Activated CD4-positive, alpha-beta T cell treated with anti-CD3 and anti-CD28 coated beads, Interleukin-10, Interleukin-2, amounts not matched to agents 100 ng/mL and 50 ng/mL, durations not matched to agents 16 hours and 8 hours (primary cell): ENCODE data around the gene PAK1IP1.
"Not testable (repeated sequence)": the region's sequence is repeated elsewhere in the genome, so short reads cannot be mapped to it uniquely, and the experiment has no call there.

ENCODE experiments used
- DNase-seq: peaks from one replicate; pipeline ENCODE4 v3.0.0-alpha.2; 2020

The PAK1IP1 gene

DNA sequence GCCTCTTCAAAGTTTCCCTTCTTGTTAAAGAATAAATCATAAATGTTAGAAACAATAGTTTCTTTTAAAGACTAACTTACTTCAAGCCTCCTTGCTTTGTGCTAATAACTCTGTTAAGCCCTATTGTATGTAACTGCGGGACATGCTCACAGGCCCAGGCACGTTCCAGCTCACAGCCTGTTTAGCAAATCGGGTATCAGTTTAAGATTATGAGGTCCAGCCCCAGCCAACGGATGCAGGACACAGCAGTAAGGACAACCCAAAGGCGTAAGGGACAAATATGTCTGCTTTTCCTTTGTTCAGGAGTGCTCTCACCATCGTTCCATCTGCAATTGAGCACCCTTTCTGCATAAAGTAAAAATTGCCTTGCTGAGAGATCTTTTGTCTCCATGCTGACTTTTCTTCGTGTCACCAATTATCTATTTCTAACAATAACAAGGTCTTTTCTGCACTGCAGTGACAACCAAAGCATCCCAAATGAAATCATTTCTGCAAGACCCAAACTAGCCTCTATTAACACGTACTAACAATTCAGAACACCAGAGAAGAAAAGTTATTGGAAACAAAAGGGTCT is 1.7 kb upstream of the PAK1IP1 start:
- no peak for DNase-seq

DNA sequence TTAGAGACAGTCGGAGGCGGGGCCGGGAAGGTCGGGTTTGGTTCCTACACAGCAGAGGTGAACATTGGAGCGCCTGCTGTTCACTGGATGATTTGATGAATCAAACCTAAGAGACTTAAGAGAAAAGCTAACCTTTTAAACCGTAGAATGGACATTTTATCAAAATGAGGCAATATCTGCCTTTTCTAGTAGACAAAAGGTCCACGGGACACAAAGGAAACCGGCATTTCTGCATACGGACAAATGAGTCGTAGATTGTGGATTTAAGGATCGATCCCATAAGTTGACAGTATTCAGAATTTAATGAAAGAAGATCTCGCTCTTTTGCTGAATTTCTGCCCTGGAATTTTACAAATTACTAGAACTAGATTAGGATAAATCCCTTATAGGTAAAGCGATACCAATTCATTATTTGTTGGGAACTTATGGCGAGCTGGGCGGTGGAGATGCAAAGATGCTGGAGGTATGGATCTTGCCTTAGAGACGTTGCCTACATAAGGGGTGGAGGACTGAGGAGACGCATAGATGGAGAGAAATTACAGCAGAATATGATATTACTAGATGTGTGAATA is 400 bp downstream of the PAK1IP1 start:
- DNase-seq = no peak

DNA sequence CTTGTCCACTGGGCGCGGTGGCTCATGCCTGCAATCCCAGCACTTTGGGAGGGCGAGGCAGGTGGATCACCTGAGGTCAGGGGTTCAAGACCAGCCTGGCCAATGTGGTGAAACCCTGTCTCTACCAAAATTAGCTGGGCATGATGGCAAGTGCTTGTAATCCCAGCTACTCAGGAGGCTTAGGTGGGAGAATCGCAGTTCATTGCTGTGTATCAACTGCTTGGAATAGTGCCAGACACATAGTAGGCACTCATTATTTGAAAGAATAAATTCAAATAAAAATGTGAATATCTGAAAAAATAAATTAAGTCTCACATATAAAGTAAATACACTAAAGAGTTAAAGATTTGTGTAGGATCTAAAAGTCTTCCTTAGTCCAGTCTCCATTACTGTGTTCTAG is 1.9 kb downstream of the PAK1IP1 start:
- DNase-seq = no peak

DNA sequence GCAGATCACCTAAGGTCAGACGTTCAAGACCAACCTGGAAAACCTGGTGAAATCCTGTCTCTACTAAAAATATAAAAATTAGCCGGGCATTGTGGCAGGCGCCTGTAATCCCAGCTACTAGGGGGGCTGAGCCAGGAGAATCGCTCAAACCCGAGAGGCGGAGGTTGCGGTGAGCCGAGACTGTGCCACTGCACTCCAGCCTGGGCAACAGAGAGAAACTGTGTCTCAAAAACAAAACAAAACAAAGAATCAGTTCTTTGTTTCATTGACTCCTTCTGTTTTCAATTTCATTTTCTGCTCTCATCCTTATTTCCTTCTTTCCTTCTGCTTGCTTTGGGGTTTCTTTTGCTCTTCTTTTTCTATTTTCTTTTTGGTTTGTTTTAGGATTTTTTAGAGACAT is 19.2 kb downstream of the PAK1IP1 start:
- DNase-seq = no peak

DNA sequence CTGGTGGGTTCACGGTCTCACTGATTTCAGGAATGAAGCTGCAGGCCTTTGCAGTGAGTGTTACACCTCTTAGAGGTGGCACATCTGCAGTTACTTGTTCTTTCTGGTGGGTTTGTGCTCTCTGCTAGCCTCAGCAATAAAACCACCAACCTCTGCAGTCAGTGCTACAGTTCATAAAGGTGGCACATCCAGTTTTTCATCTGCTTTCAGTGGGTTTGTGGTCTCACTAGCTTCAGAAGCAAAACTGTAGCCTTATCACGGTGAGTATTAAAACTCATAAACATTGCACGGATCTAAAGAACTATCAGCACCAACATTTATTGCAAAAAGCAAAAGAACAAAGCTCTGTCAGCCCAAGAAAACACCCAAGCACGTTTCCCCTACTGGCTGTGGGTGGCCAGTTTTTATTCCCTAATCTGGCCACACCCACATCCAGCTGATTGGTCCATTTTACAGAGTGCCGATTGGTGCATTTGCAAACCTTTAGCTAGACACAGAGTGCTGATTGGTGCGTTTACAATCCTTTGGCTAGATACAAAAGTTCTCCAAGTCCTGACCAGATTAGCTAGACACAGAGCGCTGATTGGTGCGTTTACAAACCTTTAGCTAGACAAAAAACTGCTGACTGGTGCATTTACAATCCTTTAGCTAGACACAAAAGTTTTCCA is 24.7 kb downstream of the PAK1IP1 start:
- DNase-seq = peak; percentile 57

DNA sequence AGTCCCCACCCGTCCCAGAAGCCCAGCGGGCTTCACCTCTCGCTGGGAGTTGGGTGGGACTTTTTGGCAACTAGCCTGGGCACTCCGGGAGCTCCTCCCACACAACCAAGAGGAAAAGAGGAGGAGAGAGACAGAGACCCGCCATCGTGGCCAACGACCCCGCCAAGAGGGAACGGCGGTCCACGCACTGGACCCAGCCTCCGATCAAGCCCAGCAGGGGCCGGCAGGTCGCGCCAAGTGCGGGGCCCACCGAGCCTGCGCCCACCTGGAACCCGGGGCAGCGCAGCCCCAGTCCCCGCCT is 25.1 kb downstream of the PAK1IP1 start:
- no peak for DNase-seq

DNA sequence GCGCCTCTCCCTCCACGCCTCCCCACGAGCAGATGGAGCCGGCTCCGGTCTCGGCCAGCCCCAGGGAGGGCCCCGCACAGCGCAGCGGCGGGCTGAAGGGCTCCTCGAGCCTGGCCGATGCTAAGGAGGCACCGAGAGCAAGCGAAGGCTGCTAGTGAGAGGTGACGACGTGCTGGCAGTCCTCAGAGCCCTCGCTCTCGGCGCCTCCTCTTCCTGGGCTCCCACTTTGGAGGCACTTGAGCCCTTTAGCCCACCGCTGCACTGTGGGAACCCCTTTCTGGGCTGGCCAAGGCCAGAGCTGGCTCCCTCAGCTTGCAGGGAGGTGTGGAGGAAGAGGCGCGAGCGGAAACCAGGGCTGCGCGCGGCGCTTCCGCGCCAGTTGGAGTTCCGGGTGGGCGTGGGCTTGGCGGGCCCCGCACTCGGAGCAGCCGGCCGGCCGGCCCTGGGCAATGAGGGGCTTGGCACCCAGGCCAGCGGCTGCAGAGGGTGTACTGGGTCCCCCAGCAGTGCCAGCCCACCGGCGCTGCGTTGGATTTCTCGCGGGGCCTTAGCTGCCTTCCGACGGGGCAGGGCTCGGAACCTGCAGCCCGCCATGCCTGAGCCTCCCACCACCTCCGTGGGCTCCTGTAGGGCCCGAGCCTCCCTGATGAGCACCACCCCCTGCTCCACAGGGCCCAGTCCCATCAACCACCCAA is 25.6 kb downstream of the PAK1IP1 start:
- peak; percentile 70 for DNase-seq

DNA sequence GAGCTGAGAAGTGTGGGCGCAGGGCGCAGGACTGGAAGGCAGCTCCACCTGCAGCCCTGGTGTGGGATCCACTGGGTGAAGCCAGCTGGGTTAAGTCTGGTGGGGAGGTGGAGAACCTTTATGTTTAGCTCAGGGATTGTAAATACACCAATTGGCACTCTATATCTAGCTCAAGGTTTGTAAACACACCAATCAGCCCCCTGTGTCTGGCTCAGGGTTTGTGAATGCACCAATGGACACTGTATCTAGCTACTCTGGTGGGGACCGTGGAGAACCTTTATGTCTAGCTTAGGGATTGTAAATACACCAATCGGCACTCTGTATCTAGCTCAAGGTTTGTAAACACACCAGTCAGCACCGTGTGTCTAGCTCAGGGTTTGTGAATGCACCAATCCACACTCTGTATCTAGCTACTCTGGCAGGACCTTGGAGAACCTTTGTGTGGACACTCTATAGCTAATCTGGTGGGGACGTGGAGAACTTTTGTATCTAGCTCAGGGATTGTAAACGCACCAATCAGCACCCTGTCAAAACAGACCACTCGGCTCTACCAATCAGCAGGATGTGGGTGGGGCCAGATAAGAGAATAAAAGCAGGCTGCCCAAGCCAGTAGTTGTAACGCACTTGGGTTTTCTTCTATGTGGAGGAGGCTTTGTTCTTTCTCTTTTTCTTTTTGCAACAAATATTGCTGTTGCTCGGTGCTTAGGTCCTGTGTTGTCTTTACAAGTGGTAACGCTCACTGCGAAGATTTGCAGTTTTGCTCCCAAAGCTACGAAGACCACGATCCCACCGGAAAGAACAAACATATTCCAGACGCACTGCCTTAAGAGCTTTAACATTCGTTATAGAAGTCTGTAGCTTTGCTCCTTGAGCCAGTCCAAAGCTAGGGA is 26.4 kb downstream of the PAK1IP1 start:
- DNase-seq = peak; percentile 46

DNA sequence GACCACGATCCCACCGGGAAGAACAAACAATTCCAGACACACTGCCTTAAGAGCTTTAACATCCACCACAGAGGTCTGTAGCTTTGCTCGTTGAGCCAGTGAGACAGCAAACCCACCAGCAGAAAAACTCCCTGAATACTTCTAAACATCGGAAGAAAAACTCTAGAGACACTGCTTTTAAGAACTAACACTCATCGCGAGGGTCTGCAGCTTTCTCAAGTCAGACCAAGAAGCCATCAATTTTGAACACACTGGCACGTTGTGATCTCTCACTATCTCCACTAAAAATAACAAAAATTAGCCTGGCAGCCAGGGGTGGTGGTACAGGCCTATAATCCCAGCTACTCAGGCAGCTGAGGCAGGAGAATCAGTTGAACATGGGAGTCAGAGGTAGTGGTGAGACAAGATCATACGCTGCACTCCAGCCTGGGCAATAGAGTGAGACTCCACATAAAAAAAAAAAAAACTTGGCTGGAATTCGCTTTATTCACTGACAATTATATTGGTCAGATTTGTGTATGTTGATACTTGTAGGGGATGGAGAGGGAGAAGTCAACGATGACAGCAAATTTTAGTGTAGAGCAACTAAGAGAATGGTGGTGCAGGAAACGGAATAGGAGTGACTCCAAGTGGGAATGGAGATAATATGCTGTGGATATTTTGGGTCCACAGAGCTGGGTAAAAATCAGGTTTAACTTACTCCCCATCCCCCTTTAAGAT is 27.2 kb downstream of the PAK1IP1 start:
- DNase-seq = peak; percentile 19

DNA sequence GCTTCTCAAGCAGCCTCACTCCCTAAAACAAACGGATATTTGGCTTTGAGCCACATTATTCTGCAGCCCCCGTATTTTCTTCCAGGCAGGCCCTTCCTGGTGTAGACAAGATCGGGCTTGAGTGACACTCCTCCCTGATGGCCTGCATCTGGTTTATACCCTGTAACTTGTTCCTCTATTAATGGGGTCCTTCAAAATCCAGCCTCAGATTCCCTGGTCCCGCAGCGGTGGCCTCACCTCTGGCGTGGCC is 27.7 kb downstream of the PAK1IP1 start:
- no peak for DNase-seq

DNA sequence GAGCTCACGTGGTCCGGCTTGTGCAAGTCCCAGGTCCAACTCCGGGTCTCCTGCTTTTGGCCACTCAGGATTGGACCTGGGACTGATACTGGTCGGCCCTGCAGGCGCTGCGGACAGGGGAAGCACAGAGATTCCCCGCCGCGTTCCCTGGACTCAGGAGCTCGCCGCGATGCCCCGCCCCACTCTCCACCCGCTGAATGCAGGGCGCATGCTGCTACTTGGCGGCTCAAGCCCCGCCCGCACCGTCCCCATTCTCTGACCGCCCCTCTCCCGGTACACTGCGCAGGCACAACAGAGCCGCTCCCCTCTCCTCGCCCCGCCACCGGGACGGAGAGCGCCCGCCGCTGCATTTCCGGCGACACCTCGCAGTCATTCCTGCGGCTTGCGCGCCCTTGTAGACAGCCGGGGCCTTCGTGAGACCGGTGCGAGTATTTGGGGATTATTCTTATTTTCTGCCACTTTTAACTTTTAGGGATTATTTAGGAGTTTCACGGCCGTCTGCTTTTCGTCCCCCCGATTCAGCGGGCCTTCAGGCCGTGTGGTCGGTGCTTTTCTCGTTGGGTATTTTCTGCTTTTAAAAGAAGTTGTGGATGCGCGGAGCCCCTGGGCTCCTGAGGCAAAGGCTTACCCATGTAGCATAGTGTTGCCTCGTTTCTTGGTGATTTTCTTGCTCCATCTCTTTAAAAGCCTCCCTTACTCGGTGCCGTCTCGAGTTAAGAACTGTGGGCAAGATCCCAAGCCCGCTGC is 28.2 kb downstream of the PAK1IP1 start, which contains the start of gene TMEM14C:
TMEM14C (plus strand) TSS at position 251 of the 747 bp plus-strand sequence. CDS start 1,544 bp downstream, outside the sequence.
- peak; percentile 93 for DNase-seq

DNA sequence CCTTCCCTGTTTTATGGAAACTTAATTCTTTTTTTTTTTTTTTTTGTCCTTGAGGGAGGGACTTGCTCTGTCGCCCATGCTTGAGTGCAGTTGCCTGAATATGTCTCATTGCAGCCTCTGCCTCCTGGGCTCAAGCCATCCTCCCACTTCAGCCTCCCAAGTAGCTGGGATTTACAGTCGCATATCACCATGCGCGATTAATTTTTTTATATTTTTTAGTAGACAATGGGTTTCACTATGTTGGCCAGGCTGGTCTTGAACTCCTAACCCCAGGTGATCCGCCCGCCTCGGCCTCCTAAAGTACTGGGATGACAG is 28.8 kb downstream of the PAK1IP1 start:
- DNase-seq = no peak

DNA sequence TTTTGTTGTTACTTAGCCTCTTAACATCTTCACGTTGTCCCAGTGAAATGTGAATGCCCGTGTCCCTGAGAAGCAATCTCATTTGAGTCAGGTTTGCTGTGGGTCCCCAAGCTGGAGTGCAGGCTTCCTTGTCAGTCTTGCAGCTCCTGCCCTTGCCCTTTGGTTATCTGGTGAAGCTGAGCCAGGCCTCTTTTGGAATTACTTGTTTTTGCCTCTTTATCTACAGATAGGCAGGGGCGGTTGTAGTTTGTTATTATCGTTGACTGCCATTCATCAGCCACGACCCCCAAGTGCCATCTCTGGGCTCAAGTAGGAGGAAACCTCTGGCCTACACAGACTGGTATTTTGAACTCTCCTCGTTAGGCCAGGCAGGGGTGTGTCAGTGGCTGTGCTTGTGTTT is 30.3 kb downstream of the PAK1IP1 start:
- no peak for DNase-seq

DNA sequence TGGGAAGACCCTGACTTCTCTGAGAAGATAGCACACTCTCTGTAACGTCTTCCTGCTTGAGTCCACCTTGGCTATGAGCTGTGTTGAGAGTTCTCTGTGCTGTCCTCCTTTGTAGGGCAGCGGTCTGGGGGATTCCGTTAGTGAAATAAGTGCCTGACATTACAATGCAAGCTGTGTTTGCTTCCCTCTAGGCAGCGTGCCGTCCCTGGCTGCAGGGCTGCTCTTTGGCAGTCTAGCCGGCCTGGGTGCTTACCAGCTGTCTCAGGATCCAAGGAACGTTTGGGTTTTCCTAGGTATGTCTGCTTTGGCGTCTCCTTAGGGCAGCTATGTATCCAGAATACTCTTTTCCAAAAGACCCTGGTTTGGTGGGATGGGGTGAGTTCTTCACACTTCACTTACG is 30.9 kb downstream of the PAK1IP1 start:
- no peak for DNase-seq

DNA sequence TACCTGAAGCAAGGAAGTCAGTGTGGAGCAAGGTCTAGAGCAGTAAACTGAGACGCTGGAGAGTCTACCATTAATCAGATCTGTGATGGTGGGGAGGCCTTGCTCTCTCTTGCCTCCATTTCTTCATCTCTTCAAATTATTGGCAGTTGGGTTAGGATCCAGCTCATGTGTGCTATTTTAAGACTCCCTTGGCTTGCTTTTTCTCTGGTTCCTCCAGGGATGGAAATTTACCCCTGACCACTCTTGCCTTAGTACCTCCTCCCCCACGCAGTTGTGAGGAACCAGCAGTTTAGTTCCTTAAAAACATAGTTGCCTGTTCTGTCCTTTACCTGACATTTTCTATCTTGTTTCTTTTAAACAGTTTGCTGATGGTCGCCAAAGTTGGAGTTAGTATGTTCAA is 35.5 kb downstream of the PAK1IP1 start:
- no peak for DNase-seq

DNA sequence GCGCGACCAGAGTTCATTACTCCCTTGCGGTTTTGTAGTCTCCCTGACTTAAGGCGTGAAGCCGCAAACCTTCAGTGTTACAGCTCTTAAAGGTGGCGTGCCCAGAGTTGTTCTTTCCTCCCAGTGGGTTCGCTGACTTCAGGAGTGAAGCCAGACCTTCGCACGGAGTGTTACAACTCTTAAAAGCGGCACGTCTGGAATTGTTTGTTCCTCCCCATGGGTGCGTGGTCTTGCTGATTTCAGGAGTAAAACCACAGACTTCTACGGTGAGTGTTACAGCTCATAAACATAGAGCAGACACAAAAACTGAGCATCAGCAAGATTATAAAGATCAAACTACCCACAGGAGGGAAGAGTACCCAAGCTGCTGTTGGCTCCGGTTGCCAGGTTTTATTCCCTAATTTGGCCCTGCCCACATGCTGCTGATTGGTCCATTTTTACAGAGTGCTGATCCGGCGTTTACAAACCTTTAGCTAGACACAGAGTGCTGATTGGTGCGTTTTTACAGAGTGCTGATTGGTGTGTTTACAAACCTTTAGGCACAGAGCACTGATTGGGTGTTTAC is 38.5 kb downstream of the PAK1IP1 start:
- DNase-seq = no peak

DNA sequence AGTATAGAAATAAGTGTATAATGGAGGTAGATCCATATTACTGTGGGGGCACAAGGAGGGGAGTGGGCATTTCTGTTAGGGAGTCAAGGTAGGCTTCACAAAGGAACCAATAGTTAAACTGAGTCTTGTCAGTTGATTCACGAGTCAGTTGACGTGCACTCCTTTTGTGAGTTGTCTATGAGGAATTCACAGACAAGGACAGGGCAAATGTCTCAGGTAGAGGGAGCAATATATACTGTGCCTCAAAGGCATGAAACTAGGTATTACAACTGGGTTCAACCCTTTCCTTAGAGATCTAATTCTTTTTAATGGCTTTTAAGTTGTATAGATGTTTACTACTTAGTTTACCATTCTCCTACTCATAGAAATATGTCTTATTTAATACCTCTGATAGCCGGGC is 39.1 kb downstream of the PAK1IP1 start:
- DNase-seq = no peak

DNA sequence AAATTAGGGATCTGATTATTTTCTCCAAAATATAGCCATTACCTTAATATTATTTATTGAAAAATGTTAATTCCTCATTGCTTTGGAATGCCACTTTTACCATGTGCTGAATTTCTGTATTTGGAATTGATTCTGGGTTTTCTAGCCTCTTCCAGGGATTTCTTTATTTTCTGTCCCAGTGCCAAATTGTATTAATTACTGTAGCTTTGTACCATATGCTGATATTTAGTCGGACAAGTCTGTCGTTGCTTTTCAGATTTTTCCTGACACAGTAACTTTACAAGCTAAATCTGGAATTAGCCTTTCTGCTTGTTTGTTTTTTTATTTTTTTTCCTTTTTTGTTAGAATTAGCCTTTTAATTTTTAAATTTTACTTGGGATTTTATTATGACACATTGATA is 42.0 kb downstream of the PAK1IP1 start:
- DNase-seq = no peak

DNA sequence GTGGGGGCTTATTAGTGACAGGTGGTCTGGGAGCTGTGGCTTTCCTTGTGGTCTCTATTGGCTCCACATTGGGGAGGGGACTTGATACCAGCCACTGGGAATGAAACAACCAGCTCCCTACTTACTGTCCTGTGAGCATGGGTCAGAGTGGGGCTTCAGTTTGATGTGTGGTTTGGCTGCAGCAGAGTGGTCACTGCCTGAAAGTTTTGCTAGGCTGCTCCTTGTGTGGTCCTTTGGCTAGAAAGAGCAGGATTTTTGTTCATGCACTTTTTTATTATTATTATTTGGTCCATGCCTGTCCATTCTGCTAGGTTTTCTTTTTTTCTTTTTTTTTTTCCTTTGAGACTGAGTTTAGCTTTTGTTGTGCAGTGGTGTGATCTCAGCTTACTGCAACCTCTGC is 45.3 kb downstream of the PAK1IP1 start:
- no peak for DNase-seq

DNA sequence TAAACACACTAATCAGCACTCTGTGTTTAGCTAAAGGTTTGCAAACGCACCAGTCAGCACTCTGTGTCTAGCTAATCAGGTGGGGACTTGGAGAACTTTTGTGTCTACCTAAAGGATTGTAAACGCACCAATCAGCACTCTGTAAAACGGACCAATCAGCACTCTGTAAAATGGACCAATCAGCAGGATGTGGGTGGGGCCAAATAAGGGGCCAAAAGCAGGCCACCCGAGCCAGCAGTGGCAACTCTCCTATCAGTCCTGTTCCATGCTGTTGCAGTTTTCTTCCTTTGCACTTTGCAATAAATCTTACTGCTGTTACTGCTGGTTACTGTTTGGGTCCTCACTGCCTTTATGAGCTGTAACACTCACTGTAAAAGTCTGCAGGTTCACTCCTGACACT is 46.9 kb downstream of the PAK1IP1 start:
- DNase-seq = not testable (repeated sequence)

DNA sequence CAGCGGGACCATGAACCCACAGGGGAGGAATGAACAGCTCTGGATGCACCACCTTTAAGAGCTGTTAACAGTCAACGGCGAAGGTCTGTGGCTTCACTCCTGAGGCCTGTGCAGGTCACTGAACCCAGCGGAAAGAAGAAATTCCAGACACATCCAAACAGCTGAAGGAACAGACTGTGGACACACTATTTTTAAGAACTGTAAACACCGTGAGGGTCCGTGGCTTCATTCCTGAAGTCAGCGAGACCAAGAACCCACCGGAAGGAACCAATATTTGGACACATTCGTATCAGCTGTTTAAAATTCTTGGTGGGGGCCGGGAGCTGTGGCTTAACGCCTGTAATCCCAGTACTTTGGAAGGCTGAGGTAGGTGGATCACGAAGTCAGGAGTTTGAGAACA is 47.5 kb downstream of the PAK1IP1 start:
- DNase-seq = no peak

DNA sequence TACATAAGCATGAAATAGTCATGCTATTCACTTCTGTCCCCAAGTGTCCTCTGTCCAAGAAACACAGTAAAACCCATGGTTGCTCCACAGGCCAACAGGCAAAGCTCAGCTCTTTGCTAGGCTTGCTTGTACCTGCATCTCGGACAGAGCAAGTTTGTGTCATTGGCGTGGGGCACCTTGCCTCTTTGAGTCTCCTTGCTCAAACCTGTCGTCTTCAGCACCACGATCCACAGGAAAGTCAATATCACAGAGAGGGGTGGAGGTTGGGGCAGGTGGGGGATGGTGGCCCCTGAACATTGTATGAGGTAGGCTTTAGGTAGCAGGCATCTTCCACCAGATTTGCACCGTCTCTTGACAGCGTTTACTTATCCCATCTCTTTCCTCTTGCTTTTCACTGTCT is 48.7 kb downstream of the PAK1IP1 start:
- no peak for DNase-seq
